NCI-H2107 treated with DMSO at 0.1 percent for 48 hours (cell line): ENCODE results near the gene NEB.
"Not testable (repeated sequence)": the region's sequence is repeated elsewhere in the genome, so short reads cannot be mapped to it uniquely, and the experiment has no call there.

Source experiments
- DNase-seq: peaks from one replicate; lab custom pipeline; 2025; ENCODE audit not compliant: unreplicated experiment; lab: John Stamatoyannopoulos, UW

The NEB gene

GRCh38 chr2:151562398-151562797 lies 171.9 kb downstream of the NEB start:
- DNase-seq = no peak

- DNase-seq = no peak
Observed at GRCh38 chr2:151560289-151560688, 174.0 kb downstream of the NEB start.

- DNase-seq = not testable (repeated sequence)
Observed at GRCh38 chr2:151559431-151559830, 174.8 kb downstream of the NEB start.

- DNase-seq = not testable (repeated sequence)
Observed at GRCh38 chr2:151557883-151558282, 176.4 kb downstream of the NEB start.

GRCh38 chr2:151556121-151556520 lies 178.2 kb downstream of the NEB start:
- DNase-seq = no peak

- DNase-seq = no peak
Observed at GRCh38 chr2:151552287-151552686, 182.0 kb downstream of the NEB start.

GRCh38 chr2:151551556-151551955 lies 182.7 kb downstream of the NEB start:
- DNase-seq = no peak

GRCh38 chr2:151549191-151549590 lies 185.1 kb downstream of the NEB start:
- no peak for DNase-seq

- DNase-seq = no peak
Observed at GRCh38 chr2:151544449-151544848, 189.8 kb downstream of the NEB start.

- DNase-seq = no peak
Observed at GRCh38 chr2:151543876-151544275, 190.4 kb downstream of the NEB start.

- no peak for DNase-seq
Observed at GRCh38 chr2:151534001-151534400, 200.3 kb downstream of the NEB start.

GRCh38 chr2:151533127-151533526 lies 201.1 kb downstream of the NEB start:
- DNase-seq = no peak

- DNase-seq = no peak
Observed at GRCh38 chr2:151526572-151527090, 207.6 kb downstream of the NEB start.

- DNase-seq = no peak
Observed at GRCh38 chr2:151525821-151526373, 208.4 kb downstream of the NEB start.

GRCh38 chr2:151523850-151524249 lies 210.4 kb downstream of the NEB start:
- DNase-seq = no peak

GRCh38 chr2:151522556-151522955 lies 211.7 kb downstream of the NEB start:
- no peak for DNase-seq

- DNase-seq = no peak
Observed at GRCh38 chr2:151520976-151521375, 213.3 kb downstream of the NEB start.

- DNase-seq = no peak
Observed at GRCh38 chr2:151518802-151519201, 215.5 kb downstream of the NEB start.

- DNase-seq = no peak
Observed at GRCh38 chr2:151508519-151508918, 225.8 kb downstream of the NEB start.

GRCh38 chr2:151506170-151506569 lies 228.1 kb downstream of the NEB start:
- DNase-seq = no peak

- no peak for DNase-seq
Observed at GRCh38 chr2:151498178-151498577, 236.1 kb downstream of the NEB start.

- DNase-seq = no peak
Observed at GRCh38 chr2:151491496-151491895, 242.8 kb downstream of the NEB start.

GRCh38 chr2:151490276-151490675 lies 244.0 kb downstream of the NEB start:
- no peak for DNase-seq
